Ammon's horn (tissue), 1 donor: ENCODE measurements around the gene TMEM131L.

Experiments used
- DNase-seq: peaks from one replicate; pipeline ENCODE4 v3.0.0-alpha.2; 2016; ENCODE audit warnings: low spot score

Gene TMEM131L

GRCh38 chr4:153628796-153629315 lies 162.7 kb downstream of the TMEM131L start:
- DNase-seq: no peak

DNA sequence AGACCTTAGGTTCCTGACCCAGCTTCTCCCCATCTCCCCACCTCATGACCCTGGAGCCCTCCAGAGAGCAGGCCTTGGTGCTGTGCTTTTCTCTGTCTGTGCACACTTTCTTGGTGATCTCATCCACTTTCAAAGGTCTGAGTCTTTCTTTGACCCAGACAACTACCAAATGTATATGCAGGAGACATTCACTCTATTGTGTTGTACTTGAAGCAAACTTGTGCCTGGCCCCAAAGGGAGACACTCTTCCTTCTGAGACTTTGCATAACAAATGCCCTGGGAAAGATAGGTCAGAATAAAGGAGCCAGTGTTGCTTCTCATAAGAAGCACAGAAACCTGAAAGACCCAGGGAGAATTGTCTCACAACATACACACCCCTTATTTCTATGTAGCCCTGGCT lies 163.6 kb downstream of the TMEM131L start:
- DNase-seq: no peak

- no peak for DNase-seq
Measured at GRCh38 chr4:153634738-153635353, 168.7 kb downstream of the TMEM131L start.

DNA sequence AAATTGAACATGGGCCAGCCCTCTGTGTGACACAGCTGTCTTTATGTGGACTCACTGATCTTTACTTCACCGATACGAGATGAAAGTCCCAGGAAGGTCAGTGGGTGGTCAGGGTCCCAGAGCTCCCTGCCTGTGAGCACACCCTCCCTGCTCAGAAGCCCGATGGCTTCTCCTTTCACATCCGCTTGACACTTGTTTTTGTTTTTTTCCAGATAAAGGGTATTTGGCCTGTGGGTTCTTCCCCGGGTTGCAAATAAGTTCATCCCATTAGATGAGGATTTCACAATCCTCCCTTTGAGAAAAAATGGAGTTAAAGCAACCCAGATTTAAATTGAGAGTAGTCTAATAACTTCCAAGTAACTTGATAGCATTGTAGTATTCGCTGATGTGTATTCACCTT lies 169.7 kb downstream of the TMEM131L start:
- DNase-seq: no peak

DNA sequence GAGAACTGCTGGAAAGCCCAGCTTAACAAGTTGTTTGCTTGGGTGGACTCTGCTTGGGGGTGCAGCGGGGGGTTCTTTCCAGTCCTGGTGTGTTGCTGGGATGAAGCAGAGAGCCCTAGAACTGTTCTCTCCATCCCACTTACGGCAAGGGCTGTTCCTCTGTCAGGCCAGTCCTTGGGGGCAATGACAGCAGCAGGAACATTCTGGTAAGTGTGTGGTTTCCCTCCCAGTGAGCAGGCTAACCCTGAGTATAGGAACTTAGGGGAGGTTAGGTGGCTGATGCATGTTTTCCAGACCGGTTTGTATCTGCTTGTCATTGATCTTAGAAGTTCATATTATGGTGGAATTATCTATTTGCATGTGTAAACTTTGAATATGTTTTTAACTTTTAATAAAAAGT lies 171.0 kb downstream of the TMEM131L start:
- DNase-seq: no peak

- DNase-seq: no peak
Measured at GRCh38 chr4:153638011-153638410, 171.9 kb downstream of the TMEM131L start.

DNA sequence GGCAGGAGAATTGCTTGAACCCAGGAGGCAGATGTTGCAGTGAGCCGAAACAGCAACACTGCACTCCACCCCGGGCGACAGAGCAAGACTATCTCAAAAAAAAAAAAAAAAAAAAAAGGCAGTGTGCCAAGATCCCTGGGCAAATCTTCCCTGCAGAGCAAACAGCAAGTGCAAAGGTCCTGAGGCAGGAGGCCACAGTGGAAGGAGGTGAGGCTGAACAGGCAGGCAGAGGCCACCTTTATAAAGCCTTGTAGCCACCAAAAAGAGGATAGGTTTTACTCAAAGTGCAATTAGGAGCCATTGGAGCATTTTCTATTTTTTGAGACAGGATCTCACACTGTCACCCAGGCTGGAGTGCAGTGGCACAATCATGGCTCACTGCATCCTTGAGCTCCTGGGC lies 172.8 kb downstream of the TMEM131L start:
- DNase-seq: no peak

DNA sequence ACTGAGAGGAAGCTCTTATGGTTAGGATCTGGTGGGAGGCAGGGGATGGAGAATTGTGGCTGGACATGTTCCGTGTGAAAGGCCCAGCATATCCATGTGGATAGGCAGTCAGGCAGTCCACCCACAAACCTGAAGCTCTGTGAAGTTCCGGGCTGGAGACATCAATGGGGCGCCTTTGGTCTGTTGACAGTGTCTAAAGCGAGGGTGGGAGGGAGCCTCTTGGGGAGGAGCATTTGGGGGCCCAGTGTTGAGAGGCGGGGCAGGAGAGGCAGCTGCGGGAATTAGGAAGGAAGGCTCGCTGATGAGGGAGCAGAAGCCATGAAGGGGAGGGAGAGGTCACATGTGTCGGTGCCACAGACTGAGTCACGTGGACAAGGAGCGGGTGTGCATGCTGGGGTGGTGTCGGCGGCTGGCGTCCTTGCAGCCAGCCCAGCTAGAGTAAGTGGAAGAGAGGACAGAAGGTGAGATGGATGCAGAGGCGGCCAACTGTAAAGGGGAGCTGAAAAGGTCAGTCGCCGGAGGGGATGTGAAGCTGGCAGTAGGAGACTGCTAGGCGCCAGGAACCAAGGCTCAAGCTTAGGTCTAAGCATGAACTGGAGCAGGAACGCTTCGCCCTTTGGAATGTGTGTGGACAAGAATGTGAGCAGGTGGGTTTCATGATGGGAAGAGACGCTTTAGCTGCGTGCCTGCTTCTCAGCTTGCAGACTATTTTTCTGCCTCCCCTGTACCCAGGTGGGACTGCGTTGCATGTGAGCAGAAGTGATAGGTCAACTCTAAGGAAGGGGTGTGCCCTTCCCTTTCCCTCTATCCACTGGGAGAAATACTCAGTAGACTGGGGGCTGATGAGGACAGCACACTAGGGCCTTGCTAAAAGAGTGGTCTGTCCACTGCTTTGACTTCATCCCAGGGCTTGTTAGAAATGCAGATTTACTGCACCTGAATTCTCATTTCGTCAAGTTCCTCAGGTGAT lies 174.0 kb downstream of the TMEM131L start:
- DNase-seq: no peak

DNA sequence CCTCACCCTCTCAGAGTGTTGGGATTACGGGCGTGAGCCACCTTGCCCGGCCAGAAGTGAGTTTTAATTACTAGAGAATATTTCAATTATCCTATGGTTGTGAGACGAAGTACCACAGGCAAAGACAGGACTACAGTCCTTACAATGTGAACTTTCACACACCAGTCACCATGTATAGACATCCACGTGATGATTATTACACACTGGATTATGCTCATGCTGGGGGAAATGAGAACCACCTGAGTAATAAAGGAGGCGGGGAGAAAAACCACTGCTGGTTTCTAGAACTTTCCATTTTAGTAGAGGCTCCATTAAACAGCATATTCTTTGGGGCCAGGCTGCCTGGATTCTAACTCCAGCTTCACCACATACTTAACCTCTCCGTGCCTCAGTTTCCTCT lies 175.4 kb downstream of the TMEM131L start:
- no peak for DNase-seq

DNA sequence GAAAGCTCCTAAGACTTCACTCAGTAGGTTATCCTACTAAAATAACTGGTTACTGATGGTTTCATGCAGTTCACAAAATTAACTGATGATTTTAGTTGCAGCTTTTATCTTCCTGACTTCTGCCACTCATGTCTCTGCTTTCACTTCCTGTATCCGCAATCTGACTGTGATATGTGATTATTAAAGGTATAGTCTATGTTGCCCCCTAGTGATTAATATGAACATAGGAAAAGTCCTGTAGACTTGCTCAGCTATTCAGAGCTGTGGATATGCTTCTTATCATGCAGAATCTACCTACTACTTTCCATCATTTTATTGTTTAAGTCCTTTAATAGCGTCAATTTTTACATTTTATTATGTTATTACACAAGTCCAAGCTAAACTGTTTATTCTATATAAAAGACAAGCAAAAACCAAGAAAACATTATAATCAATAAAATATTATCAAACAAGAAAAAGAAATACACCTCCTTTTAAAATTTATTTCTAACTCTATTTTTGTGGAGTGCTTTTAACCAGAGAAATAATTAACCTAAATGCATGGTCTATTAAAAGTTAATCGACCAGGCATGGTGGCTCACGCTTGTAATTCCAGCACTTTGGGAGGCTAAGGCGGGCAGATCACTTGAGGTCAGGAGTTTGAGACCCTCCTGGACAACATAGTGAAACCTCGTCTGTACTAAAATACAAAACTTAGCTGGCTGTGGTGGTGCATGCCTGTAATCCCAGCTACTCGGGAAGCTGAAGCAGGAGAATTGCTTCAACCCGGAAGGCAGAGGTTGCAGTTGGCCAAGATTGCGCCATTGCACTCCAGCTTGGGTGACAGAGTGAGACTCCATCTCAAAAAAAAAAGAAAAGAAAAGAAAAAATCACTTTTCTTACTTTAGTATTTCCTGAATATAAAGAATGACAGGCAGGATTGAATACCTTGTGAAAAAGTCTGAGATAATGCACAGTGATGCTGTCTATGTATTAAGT lies 177.5 kb downstream of the TMEM131L start:
- DNase-seq: peak; percentile 62

DNA sequence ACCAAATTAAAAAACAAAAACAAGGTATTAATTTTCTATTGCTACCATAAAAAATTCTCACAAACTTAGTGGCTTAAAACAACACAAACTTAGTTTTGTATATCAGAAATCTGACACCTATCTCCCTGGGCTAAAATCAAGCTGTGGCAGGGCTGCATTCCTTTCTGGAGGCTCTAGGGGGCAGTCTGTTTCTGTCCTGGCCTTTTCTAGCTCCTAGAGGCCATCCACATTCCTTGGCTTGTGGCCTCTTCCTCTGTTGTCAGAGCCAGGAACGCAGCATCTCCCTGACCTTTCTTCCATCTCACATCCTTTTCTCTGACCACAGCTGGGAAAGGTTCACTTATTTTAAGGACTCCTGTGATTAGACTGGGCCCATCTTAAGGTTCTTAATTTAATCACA lies 179.0 kb downstream of the TMEM131L start:
- DNase-seq: no peak

DNA sequence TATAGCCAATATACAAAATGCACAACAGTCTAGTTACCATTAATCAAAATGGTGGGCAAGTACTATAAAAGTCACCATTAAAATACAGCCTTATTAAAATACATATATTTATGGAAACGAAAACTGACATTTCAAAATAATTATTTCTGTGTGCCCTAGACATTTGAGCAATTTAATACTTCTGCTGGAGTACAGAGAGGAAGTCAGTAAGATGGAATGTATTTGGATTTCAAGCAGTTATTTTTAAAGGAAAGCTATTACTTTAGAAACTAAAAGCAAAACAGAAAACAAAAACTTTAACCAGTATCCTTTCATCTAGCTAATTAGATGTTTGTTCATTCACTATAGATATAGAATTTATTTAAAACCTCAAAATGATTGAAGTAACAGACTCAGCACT lies 180.1 kb downstream of the TMEM131L start:
- DNase-seq: no peak

GRCh38 chr4:153646978-153647377 lies 180.8 kb downstream of the TMEM131L start:
- no peak for DNase-seq

DNA sequence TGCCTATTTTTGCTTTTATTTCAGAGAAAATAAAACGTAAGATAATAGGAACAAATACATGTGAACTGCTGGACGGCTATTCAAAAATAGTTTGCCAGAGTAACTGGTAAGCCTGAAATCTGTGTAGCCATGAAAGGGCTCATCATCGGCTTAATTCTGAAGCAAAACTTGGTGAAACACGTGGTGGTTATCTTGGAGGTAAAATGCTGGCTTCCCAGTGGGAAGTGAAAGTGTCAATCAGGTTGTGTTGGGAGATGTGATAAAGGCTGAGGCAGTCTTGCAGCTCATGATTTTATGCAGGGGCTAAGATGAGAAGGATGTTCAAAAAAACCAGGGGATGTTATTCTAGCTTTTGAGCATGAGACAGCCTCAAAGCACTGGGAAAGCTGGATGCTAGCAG lies 181.8 kb downstream of the TMEM131L start:
- DNase-seq: no peak

DNA sequence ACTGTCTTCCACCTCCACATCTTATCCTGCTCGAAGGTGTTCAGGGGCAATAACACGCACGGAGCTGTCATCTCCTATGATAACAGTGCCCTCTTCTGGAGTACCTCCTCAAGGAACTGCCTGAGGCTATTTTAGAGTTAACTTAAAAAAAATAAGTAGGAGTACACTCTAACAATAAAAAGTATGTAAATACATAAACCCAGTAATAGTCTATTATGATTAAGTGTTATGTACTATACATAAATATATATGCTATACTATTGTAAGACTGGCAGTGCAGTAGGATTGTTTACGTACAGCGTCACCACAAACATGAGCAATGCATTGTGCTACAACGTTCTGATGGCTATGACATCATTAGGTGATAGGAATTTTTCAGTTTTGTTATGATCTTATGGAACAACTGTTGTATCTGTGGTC lies 183.4 kb downstream of the TMEM131L start:
- no peak for DNase-seq

- peak; percentile 56 for DNase-seq
Measured at GRCh38 chr4:153651116-153651515, 185.0 kb downstream of the TMEM131L start.

DNA sequence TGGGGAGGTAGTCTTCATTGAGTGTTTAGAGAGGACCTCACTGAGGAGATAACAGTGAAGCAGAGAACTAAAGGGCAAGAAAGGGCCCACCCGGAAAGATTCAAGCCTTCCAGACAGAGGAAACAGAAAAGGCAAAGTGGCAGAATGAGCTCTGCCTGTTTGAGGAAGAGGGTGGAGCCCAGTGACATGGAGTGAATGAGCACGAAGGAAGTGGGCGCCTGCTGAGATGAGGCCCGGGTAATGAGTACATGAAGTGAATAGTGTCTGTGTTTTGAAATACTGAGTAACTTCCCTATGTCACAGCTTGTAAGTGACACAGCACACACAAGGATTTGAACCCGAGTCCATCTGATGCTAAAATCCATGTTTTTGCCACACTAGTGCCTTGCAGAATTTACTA lies 185.4 kb downstream of the TMEM131L start:
- peak; percentile 75 for DNase-seq

GRCh38 chr4:153652051-153652784 lies 186.1 kb downstream of the TMEM131L start:
- DNase-seq: peak; percentile 42

GRCh38 chr4:153655002-153655541 lies 188.9 kb downstream of the TMEM131L start:
- no peak for DNase-seq

DNA sequence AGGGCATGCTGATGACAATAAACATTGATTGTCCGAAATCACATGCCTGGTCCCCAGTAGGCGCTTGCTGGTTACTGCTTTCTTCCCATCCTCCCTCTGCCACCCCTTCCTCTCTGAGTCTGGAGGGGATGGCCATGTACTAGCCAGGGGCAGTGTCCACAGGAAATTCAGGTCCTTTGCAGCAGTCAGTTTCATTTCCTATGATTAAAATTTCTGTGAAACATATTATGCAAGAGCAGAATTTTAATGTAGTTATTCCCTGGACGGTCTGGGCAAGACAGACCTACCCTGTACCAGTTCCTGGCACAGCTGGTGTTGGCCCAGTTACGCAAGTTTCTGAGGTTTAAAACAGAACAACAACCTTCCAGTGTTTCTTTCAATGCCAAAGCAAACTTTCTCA lies 189.8 kb downstream of the TMEM131L start:
- DNase-seq: peak; percentile 66
